Left ventricle myocardium inferior (tissue), 1 donor: ENCODE data around the gene DEFB131B. TPM values are rescaled to one million over a fixed set of nuclear protein-coding genes. Genes with fewer than 3 reads are reported as not detected.
"Not testable (repeated sequence)": the region's sequence is repeated elsewhere in the genome, so short reads cannot be mapped to it uniquely, and the experiment has no call there.

Experiments
- DNase-seq: peaks from one replicate; pipeline ENCODE4 v3.0.0-alpha.2; 2020
- H3K27ac ChIP-seq: fragments of 200-600 bp; replicated peaks from 2 replicates; pipeline ENCODE4 v1.8.0; 2021
- H3K27me3 ChIP-seq: fragments of 200-600 bp; 2 replicates; pipeline ENCODE4 v1.8.0; 2021; ENCODE audit warnings: low read depth
- H3K36me3 ChIP-seq: fragments of 200-600 bp; 2 replicates; pipeline ENCODE4 v1.8.0; 2021
- H3K4me1 ChIP-seq: fragments of 200-600 bp; 2 replicates; pipeline ENCODE4 v1.8.0; 2021
- H3K4me3 ChIP-seq: fragments of 200-600 bp; 2 replicates; pipeline ENCODE4 v1.8.0; 2021; ENCODE audit warnings: mild to moderate bottlenecking, moderate library complexity
- H3K9me3 ChIP-seq: fragments of 200-600 bp; replicated peaks from 2 replicates; pipeline ENCODE4 v1.8.0; 2021
- intact Hi-C: fragments of 100-400 bp; cut with micrococcal nuclease; formaldehyde crosslinking; loops from one replicate; pipeline ENCODE4 v1.11.0; 2022
- long read RNA-seq: library from polyadenylated mRNA; unstranded; transcript quantifications from one replicate; pipeline ENCODE4 v2.0.0, GENCODE V29; 2021
- total RNA-seq: library from RNA; stranded (reverse); fragmentation: NEBNext Ultra II Directional; extraction: Animal tissue kit (Norgen Biotek cat#: 25700); gene quantifications from one replicate; pipeline ENCODE4 v1.2.1, GENCODE V29; 2021
- TF ChIP-seq, protein P1 (sequence below): fragments of 200-600 bp; IDR thresholded peaks from 2 replicates; pipeline ENCODE4 v1.8.0; 2021; ENCODE audit warnings: antibody characterized with exemption, mild to moderate bottlenecking, borderline replicate concordance
- donor health status: DM: no; HTN: yes; CAD: no; lungs with severe emphysema.

DEFB131B gene, protein sequence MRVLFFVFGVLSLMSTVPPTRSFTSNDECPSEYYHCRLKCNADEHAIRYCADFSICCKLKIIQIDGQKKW
- not detected for total RNA-seq
- long read RNA-seq, result 0 reads

DNA sequence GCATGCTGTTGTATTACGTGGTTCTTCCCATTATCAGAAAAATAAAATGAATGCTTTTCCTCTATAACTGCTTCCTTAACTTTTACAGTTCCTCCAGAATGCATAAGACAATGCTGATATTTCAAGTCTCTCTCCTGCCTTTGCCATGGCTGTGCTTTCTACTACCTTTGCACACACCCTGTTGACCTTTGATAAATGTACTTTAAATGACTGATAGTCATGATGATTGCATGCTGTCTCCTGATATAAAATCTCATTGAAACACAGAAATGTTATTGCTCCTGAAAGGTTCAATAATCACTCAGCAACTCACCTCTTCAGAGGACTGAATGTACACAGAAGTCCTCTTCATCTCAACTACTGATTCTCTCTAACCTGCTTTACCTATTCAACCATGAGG, at the start of gene DEFB131B:
Gene DEFB131B (plus strand): TSS at position 395 of the 400 bp plus-strand sequence. CDS start 0 bp downstream, at position 395.
- DNase-seq, H3K4me3 ChIP-seq, H3K27me3 ChIP-seq, H3K4me1 ChIP-seq, H3K36me3 ChIP-seq, H3K9me3 ChIP-seq, intact Hi-C loops, H3K27ac ChIP-seq: not testable (repeated sequence)

DNA sequence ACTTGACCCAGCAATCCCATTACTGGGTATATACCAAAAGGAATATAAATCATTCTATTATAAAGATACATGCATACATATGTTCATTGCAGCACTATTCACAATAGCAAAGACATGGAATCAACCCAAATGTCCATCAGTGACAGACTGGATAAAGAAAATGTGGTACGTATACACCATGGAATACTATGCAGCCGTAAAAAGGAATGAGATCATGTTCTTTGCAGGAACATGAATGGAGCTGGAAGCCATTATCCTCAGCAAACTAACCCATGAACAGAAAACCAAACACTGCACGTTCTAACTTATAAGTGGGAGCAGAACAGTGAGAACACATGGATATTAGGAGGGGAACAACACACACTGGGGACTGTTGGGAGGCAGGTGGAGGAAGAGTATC, 49.0 kb upstream of the DEFB131B start:
- intact Hi-C loops, H3K9me3 ChIP-seq, H3K27ac ChIP-seq: not testable (repeated sequence)

DNA sequence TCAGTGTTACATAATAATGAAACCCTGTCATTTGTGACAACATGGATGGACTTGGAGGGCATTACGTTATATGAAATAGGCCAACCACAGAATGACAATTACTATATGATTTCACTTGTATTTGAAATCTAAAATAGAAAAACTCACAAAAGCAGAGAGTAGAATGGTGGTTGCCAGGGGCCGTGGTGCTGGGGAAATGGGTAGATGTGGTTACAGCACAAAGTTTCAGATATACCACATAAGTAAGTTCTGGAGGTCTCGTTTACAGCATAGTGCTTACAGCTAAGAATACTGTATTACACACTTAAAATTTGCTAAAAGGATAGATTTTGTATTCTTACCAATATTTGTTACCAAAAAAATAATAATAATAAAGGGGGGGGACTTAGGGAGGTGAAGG, 48.6 kb upstream of the DEFB131B start:
- H3K27me3 ChIP-seq, H3K4me1 ChIP-seq, intact Hi-C loops, H3K9me3 ChIP-seq, DNase-seq, H3K27ac ChIP-seq, H3K36me3 ChIP-seq, H3K4me3 ChIP-seq: not testable (repeated sequence)

More for the DNA sequence above, 49.0 kb upstream of the DEFB131B start:
- not testable (repeated sequence) for DNase-seq, H3K4me3 ChIP-seq, H3K4me1 ChIP-seq, H3K36me3 ChIP-seq, H3K27me3 ChIP-seq

DNA sequence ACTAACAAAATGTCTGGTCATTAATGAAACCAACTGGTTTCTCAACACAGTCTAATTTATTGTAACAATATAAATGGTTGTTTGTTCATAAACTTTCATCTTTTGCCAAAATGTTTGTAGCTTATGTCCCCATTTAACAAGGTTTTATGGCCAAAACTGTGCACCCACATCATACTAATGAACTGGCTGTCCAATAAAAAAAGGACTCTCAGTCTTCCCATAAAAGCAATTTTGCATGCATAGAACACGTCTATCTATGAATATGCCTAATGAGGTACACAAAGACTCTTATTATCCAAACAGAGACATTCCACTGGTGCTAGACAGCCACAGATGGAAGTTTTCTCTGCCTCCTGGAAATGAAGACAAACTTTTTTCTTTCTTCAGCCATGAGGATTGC, 45.4 kb upstream of the DEFB131B start, which contains the start of gene DEFB108B:
Gene DEFB108B (plus strand): TSS at position 390 of the 400 bp plus-strand sequence. CDS start 0 bp downstream, at position 390.
- DNase-seq, H3K9me3 ChIP-seq, H3K27ac ChIP-seq, H3K27me3 ChIP-seq, H3K36me3 ChIP-seq, intact Hi-C loops, H3K4me3 ChIP-seq, H3K4me1 ChIP-seq: not testable (repeated sequence)

DNA sequence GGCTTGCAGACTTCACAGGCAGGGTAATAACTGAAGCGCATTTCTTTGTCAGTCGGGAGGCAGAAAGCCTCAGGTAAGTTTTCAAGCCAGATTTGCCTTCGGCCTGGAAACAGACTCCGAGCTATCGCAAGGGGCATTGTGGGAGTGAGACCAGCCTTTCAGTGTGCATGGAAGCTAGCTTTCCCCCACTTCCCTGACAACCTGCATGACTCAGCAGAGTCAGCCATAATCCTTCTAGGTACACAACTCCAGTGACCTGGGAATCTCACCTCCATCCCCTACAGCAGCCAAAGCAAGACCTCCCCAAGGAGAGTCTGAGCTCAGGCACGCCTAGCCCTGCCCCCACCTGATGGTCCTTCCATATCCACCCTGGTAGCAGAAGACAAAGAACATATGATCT, 35.5 kb upstream of the DEFB131B start:
- H3K27ac ChIP-seq, DNase-seq, H3K27me3 ChIP-seq, H3K9me3 ChIP-seq, H3K4me3 ChIP-seq, intact Hi-C loops, H3K4me1 ChIP-seq, H3K36me3 ChIP-seq: not testable (repeated sequence)

DNA sequence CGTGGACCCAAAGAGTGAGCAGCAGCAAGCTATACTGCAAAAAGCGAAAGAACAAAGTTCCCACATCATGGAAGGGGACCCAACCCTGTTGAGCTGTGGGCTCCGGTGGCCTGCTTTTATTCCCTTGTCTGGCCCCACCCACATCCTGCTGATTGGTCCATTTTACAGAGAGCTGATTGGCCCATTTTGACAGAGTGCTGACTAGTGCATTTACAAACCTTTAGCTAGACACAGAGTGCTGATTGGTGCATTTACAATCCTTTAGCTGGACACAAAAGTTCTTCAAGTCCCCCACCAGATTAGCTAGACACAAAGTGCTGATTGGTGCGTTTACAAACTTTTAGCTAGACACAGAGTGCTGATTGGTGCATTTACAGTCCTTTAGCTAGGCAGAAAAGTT, 34.9 kb upstream of the DEFB131B start:
- H3K27ac ChIP-seq, intact Hi-C loops, H3K36me3 ChIP-seq, H3K4me1 ChIP-seq, H3K9me3 ChIP-seq, H3K4me3 ChIP-seq, DNase-seq, H3K27me3 ChIP-seq: not testable (repeated sequence)

DNA sequence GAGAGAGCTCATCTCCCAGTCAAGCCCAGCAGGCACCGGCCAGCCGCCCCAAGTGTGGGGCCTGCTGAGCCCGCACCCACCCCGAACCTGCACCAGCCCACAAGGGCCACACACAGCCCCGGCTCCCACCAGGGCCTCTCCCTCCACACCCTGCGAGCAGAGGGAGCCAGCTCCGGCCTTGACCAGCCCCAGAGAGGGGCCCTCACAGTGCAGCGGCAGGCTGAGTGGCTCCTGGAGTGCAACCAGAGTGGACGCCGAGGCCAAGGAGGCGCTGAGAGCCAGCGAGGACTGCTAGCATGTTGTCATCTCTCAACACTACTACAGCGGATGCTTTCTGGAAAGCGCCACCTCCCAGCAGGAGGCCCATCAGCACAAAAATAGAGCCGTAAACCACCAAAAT, 34.4 kb upstream of the DEFB131B start:
- Histone ChIP-seq H3K4me1 (no peaks in the 10 kb centered on the region), H3K9me3 (peaks cover 10% of the 10 kb centered on the region), H3K36me3 (no peaks in the 10 kb centered on the region), H3K4me3 (no peak overlapping the region), H3K27ac (no peak overlapping the region), H3K27me3 (no peaks in the 10 kb centered on the region)
- TF ChIP-seq, protein P1, sequence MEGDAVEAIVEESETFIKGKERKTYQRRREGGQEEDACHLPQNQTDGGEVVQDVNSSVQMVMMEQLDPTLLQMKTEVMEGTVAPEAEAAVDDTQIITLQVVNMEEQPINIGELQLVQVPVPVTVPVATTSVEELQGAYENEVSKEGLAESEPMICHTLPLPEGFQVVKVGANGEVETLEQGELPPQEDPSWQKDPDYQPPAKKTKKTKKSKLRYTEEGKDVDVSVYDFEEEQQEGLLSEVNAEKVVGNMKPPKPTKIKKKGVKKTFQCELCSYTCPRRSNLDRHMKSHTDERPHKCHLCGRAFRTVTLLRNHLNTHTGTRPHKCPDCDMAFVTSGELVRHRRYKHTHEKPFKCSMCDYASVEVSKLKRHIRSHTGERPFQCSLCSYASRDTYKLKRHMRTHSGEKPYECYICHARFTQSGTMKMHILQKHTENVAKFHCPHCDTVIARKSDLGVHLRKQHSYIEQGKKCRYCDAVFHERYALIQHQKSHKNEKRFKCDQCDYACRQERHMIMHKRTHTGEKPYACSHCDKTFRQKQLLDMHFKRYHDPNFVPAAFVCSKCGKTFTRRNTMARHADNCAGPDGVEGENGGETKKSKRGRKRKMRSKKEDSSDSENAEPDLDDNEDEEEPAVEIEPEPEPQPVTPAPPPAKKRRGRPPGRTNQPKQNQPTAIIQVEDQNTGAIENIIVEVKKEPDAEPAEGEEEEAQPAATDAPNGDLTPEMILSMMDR, result no peak
- intact Hi-C loops, result no loop called here
- DNase-seq, result no peak

DNA sequence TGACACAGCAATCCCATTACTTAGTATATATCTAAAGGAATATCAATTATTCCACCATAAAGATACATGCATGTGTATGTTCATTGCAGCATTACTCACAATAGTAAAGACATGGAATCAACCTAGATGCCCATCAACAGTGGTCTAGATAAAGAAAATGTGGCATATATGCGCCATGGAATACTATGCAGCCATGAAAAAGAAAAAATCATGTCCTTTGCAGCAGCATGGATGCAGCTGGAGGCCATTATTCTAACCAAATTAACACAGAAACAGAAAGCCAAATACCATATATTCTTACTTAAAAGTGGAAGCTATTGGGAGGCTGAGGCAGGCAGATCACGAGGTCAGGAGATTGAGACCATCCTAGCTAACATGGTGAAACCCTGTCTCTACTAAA, 24.4 kb upstream of the DEFB131B start:
- H3K4me3 ChIP-seq, intact Hi-C loops, DNase-seq, H3K27me3 ChIP-seq, H3K36me3 ChIP-seq, H3K27ac ChIP-seq, H3K4me1 ChIP-seq: not testable (repeated sequence)
- H3K9me3 ChIP-seq, result peaks cover 19% of the 10 kb centered on the region

DNA sequence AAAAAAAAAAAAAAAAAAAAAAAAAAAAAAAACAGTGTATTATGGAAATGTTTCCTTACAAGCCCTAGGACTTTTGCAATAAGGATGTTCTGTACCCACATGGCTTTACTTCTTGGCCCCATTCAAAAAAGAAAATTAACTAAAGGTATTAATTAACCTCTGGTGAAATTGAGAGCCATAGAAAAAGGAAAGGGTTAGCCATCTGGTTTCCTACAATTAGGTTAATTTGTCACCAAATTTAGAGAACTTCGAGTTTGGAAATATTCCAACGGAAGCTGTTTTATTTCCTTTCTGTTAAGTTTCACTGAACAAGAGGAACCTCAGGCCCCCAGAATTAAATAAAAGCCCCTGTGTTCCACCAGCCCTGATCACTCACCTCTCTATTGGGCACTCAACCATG, 22.4 kb upstream of the DEFB131B start:
- H3K27ac ChIP-seq, intact Hi-C loops, H3K9me3 ChIP-seq, H3K36me3 ChIP-seq, H3K4me3 ChIP-seq, H3K4me1 ChIP-seq, H3K27me3 ChIP-seq, DNase-seq: not testable (repeated sequence)

DNA sequence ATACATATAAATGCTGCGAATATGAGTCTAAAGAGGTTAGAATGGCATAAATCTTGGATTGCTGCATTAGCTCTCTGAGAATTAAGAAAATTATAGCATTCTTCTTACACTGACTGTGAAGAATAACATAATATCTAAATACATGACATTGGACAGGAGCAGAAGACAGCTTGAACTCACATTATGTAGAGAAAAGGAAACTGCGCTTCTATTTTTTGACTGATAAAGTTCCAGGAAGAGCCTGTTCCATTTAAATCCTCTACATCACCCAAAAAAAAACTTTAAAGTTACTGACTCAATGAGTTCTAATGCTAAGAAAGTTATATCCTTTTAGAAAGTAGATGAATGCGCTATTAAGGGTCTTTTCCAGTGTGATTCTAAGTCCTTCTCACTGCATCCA, 17.4 kb upstream of the DEFB131B start:
- H3K4me1 ChIP-seq, H3K36me3 ChIP-seq, H3K27me3 ChIP-seq, H3K9me3 ChIP-seq, intact Hi-C loops, H3K4me3 ChIP-seq, DNase-seq: not testable (repeated sequence)
- peak overlapping the region; percentile 31 for H3K27ac ChIP-seq
